GM12873 (cell line): ENCODE measurements around the gene TECPR1.

Experiments used
- TF ChIP-seq, protein P1 (sequence below): IDR thresholded peaks from 2 replicates; pipeline ENCODE4 v1.5.1; 2012; ENCODE audit warnings: low read depth, mild to moderate bottlenecking, moderate library complexity, low read length, control low read depth; ENCODE audit not compliant: insufficient read depth; ENCODE audit errors: missing control alignments

TECPR1 gene

DNA sequence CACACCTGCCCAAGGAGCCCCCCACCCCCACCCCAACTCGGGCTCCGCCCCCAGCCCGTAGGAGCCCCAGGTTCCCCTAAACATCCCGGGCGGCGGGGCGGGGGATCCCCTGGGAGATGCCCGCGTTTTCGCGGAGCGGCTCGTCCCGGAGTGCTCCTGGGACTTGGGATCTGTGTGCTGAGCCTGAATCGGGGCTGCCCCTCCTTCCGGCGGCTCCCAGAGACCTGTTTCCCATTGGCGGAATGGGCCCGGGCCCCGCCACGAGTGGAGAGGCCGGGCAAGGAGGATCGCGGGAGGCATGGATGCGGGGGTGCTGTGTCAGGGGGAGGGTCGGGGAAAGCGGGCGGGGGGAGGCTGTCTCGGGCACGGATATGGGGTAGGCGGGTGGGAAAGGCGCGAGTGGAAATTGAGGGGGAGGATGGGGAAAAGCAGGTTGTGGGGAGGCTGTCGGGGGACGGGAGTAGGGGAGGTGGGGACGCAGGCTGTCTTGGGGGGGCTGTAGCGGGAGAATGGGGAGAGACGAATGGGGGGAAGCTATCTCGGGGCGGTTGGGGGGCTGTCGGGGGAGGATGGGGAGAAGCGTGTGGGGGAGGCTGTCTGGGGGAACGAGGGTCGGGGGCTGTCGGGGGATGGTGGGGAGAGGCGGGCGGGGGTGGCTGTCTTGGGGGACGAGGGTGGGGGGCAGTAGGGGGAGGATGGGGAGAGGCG is 41.4 kb downstream of the TECPR1 start:
- TF ChIP-seq, protein P1, sequence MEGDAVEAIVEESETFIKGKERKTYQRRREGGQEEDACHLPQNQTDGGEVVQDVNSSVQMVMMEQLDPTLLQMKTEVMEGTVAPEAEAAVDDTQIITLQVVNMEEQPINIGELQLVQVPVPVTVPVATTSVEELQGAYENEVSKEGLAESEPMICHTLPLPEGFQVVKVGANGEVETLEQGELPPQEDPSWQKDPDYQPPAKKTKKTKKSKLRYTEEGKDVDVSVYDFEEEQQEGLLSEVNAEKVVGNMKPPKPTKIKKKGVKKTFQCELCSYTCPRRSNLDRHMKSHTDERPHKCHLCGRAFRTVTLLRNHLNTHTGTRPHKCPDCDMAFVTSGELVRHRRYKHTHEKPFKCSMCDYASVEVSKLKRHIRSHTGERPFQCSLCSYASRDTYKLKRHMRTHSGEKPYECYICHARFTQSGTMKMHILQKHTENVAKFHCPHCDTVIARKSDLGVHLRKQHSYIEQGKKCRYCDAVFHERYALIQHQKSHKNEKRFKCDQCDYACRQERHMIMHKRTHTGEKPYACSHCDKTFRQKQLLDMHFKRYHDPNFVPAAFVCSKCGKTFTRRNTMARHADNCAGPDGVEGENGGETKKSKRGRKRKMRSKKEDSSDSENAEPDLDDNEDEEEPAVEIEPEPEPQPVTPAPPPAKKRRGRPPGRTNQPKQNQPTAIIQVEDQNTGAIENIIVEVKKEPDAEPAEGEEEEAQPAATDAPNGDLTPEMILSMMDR, result no peak

DNA sequence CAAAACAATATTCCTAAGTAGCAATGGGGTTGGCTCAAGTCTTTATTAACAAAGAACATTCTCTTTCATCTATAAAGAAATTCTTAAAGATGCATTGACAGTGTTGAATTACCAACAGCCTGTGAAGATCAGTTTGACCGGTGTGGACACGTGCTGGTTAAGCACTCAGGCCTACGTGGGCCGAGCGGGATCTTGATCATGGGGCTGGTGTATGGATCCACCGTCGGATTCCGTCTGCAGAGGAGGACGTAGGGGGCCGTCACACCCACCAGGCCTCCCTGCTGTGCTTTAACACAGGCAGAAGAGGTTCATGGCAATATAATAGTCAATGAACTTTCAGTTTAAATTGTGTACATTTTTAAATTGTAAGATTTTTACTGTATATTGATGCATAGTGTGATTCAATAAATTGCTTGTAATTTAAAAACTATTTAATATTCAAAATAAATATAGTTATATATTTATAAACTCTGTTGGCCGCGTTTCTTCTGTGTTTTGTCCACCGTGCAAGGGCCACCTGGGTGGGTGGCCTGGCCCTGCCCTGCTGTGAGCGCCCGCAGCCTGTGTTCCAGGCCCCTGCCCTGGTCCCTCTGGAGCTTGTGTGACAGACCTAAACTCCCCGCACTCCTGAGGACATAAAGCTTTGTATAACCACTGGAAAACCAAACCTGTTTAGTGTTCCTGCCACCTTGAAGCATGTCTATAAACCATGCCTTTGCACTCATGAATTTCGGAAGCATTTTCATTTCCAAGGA is 42.7 kb downstream of the TECPR1 start:
- TF ChIP-seq, protein P1, result no peak

DNA sequence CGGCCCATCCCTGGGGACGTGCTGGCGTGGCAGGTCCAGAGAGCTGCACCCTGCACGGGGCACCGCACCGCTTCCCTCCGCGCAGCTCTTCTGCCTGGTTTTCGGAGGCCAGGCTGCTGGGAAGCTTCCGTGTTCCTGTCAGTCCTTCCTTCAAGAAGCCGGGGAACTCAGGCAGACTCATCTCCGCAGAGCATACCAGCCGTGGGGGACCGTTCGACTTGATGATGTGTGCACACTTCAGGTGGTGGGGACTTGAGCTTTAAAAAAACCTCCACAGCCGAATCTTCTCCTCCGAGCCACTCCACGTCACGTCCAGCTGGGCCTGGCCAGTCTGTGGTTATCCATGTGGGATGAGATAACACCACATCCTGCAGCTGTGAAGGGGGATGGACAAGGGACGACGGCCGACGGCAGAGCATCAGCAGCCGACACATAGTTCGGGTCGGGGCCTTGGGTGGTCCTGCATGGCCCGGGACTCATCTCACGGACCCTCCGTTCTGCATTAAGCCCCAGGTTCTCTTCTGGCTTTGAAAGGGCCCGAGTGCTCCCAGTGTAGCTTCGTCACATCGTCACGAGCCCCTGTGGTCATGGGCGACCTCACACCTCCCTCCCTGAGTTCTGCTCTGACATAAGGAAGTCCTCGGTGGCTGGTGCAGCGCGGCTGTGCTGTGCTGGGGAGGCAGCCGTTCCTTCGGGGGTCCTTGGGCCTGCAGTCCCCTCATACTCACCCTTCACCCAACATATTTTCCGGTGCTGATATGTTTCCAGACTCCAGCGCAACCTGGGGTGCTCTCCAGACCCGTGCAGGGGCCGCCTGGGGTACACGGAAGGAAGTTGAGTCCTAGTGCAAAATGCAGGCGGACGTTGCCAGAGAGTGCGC is 45.3 kb downstream of the TECPR1 start:
- TF ChIP-seq, protein P1, result no peak

DNA sequence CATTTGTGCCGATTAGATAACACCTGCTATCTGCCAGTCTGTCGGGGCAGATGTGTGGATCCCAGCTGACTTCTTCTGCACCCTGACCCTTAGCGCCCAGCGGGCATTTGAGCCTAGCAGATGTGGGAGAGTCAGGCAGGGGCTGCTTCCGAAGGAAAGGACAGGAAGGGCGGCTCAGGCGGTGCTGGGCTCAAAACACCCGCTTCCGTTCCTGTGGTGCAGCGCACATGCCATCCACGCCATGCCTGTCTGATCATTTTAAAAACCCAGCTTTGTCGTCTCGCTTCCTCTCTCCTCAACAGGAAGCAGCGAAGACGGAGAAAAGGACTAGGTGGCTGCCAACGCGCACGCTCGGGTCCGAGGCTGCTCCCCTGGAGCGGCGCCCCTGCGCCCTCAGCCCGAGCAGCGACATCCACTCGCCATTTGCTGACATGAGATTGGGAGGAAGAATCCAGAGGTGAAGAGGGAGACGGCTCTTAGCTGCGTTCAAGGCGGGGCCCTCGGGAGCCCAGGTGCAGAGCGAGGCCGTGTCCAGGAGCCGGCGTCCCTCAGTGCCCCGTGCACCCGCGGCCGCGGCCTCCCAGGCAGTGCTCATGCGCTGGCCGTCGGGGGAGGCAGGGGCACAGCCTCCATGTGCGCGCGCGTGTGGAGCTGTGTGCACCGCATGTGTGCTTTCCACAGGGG is 46.7 kb downstream of the TECPR1 start:
- TF ChIP-seq, protein P1, result no peak

DNA sequence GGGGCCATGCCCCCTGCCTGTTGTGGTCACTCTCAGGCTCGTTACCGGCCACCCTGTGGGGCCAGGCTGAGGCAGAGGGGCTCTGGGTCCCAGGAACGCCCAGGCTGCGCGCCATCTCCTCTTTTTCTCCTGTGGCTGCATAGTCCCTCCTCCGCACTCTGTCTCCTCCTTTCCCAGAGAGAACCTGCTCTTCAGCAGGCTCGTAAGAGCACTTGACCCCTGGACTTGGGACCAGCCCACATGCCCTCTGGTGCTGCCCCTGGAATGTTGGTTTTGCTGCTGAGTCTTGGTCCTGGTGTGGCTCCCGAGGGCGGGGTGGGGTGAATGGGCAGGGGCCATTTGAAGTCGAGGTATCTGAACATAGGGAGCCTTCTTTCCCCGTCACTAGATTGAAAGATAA is 47.4 kb downstream of the TECPR1 start:
- TF ChIP-seq, protein P1, result no peak

DNA sequence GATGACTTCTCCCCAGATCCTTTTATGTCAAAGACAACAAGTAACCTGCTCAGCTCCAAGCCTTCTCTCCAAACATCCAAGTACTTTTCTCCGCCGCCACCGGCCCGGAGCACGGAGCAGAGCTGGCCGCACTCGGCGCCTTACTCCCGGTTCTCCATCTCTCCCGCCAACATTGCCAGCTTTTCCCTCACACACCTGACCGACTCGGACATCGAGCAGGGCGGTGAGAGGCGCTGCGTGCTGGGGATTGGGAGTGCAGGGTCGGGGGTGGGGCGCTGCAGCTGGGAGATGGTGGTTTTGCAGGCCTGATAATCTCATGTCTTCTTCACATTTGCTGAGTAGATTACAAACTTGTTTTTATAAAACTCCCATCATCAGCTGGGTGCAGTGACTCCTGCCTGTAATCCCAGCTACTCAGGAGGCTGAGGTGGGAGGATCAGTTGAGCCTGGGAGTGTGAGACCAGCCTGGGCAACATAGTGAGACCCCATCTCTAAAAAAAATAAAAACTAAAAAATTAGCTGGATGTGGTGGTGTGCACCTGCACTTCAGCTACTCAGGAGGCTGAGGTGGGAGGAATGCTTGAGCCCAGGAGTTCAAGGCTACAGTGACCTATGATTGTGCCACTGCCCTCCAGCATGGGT is 47.9 kb downstream of the TECPR1 start:
- TF ChIP-seq, protein P1, result no peak
